Keratinocyte (primary cell): ENCODE data around the gene CYP3A4.

ENCODE experiments used
- EZH2 ChIP-seq: IDR thresholded peaks from one replicate; pipeline ENCODE4 v1.6.1; 2012; ENCODE audit warnings: inconsistent platforms, mild to moderate bottlenecking, low read length, moderate library complexity
- TF ChIP-seq, protein P1 (sequence below), 3 experiments: IDR thresholded peaks in 1 of 3; conservative IDR thresholded peaks in 1 of 3; optimal IDR thresholded peaks in 1 of 3; 2 replicates in 2 of 3; 3 replicates in 1 of 3; pipeline versions ENCODE3 to v1.5.1; 2011; ENCODE audit warnings: low read length in 3 of 3, mild to moderate bottlenecking in 3 of 3, moderate library complexity in 2 of 3, control low read depth in 1 of 3, inconsistent platforms in 1 of 3; ENCODE audit not compliant: insufficient read depth in 2 of 3; ENCODE audit errors: extremely low read depth in 1 of 3

DNA sequence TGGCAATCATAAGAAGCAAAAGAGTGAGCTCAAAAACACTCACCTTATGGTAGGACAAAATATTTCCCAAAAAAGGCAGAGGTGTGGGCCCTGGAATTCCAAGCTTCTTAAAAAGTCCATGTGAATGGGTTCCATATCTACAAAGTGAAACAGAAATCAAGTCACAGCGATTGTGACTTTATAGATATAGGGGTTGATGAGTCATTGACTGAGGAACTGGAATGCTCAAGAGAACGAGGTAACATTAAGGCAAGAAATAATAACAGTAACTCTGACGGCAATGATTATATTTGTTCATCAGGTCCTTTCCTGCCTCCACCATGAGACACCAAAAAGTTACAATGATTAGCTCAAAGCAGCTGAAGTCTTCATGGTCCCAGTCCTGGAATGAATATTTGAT is 4.0 kb downstream of the CYP3A4 start:
- TF ChIP-seq, protein P1, sequence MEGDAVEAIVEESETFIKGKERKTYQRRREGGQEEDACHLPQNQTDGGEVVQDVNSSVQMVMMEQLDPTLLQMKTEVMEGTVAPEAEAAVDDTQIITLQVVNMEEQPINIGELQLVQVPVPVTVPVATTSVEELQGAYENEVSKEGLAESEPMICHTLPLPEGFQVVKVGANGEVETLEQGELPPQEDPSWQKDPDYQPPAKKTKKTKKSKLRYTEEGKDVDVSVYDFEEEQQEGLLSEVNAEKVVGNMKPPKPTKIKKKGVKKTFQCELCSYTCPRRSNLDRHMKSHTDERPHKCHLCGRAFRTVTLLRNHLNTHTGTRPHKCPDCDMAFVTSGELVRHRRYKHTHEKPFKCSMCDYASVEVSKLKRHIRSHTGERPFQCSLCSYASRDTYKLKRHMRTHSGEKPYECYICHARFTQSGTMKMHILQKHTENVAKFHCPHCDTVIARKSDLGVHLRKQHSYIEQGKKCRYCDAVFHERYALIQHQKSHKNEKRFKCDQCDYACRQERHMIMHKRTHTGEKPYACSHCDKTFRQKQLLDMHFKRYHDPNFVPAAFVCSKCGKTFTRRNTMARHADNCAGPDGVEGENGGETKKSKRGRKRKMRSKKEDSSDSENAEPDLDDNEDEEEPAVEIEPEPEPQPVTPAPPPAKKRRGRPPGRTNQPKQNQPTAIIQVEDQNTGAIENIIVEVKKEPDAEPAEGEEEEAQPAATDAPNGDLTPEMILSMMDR (optimal IDR thresholded peaks at IDR 0.05 in 1 of 3, IDR thresholded peaks at IDR 0.05 in 1 of 3, conservative IDR thresholded peaks at IDR 0.05 in 1 of 3; ENCODE audit: extremely low read depth in 1 of 3, insufficient read depth in 2 of 3, low read length in 3 of 3): no peak
- no peak for TF ChIP-seq EZH2
